HG02840 (cell line): Measurements from ENCODE around the gene AMPD3.
"Not testable (repeated sequence)": the region's sequence is repeated elsewhere in the genome, so short reads cannot be mapped to it uniquely, and the experiment has no call there.

ENCODE experiments used
- ATAC-seq: cut with Tn5 transposase; IDR thresholded peaks from one replicate; pipeline ENCODE4 v1.9.1; 2021; ENCODE audit warnings: mild to moderate bottlenecking, moderate library complexity, moderate number of reproducible peaks; ENCODE audit not compliant: unreplicated experiment, low FRiP score

Gene AMPD3

DNA sequence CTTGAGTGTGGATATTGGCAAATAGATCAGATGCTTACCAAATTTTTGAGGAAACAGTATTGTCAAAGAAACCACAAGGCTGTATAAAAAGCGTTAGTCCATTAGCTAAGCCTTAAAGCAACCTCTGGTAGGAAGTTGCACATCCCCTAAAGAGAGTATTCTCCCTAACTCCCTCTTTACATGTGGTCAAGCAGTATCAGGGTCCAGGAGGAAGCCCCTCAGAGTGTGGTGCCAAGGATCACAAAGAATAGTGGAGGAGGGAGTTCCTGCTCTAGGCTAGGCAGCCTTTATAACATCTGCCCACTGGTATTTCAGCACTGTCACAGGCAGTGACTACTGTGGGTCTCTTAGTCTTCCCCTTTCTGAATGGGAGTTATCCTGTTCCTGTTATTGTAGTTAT lies 18.8 kb upstream of the AMPD3 start:
- ATAC-seq = no peak

DNA sequence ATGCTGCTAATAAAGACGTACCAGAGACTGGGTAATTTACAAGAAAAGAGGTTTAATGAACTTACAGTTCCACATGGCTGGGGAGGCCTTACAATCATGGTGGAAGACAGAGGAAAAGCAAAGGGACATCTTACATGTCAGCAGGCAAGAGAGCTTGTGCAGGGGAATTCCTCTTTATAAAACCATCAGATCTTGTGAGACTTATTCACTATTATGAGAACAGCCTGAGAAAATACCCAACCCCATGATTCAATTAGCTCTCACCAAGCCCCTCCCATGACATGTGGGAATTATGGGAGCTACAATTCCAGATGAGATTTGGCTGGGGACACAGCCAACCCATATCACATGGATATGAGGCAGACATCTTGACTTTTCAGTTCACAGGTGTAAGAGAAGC lies 18.4 kb upstream of the AMPD3 start:
- not testable (repeated sequence) for ATAC-seq

DNA sequence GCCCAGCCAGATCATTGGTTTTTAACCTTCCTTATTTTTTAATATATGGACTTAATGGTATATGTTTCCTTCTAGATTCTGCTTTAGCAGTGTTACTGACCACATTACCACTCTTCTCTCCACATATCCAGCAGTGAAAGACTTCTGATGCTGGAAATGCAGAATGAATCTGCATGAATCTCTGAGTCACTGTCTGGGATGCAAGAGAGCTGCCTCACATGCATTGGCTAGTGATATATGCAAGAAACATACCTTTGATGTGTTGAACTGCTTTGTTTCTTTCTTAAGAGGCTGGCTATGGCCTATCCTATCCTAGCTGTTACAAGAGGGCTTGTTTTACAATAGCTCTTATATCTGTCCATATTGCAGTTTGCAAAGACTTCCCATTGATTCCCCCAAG lies 16.6 kb upstream of the AMPD3 start:
- no peak for ATAC-seq

DNA sequence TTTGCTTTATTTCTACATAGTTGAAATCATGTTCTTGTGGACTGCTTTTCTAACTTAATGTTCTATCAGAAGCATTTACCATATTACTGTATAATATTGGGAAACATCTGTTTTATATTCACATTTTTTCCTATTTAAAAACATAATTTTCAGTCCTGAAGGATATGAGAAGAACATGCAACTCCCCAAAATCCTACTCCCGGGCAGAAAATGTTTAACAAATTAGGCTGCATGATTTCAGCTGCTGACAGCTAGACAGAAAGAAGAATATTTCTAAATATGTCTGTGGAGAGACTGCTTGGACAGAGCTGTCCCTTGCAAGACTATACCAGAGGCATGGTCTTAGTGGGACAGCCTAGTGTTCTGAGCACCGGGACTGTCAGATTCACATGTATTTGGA lies 15.7 kb upstream of the AMPD3 start:
- no peak for ATAC-seq

DNA sequence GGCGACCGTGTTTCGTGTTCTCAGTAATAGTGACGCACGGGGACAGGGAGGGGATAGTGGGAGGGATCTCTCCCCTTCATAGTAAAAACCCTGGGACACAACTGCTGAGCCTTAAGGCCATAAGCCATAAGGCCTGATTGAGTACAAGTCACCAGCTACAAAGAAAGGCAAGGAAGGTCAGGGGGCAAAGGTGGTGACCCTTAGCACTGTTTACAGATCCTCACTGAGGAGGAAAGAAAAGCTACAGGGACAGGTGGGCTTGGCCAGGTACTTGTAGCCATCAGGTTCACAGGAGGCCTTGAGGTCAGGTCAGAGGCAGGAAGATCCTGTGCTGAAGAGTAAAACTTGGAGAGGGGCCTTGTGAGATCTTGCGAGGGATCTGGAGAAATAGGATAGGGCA lies 15.1 kb upstream of the AMPD3 start:
- no peak for ATAC-seq

DNA sequence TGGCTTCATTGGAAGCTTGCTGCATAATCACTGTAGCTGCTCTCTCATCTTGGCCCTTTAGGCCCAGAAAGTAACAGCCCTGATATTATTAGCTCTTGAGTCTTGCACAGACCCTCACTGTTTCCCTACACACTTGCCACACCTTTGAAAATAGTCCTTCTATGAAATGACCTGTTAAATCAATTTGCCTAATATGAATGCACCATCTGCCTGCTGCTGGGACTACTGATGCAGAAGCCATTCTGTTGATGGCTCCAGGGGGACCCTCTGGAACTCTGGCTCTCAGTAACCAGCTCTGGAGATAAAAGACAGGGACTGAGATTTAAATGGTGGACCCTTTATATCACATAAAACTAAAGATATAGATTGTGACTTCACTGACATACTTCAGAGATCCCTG lies 14.7 kb upstream of the AMPD3 start:
- no peak for ATAC-seq

DNA sequence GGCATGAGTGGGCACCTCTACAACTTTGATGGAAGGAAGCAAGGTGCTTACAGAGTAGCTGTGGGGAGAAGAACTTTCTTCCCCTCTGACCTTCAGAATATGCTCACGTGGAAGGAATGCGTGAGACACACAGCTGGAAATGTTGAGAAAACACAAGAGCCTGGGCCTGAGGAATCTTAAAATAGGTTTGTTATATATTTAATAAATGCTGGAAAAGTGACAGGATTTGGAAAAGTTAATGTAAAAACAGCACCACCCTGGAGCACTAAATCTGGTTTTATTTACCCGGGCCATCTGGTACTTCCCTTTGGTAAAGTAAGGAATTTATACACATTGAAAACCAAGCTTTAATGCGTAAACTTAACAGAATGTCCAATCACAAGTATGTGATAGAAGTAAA lies 14.0 kb upstream of the AMPD3 start:
- no peak for ATAC-seq

DNA sequence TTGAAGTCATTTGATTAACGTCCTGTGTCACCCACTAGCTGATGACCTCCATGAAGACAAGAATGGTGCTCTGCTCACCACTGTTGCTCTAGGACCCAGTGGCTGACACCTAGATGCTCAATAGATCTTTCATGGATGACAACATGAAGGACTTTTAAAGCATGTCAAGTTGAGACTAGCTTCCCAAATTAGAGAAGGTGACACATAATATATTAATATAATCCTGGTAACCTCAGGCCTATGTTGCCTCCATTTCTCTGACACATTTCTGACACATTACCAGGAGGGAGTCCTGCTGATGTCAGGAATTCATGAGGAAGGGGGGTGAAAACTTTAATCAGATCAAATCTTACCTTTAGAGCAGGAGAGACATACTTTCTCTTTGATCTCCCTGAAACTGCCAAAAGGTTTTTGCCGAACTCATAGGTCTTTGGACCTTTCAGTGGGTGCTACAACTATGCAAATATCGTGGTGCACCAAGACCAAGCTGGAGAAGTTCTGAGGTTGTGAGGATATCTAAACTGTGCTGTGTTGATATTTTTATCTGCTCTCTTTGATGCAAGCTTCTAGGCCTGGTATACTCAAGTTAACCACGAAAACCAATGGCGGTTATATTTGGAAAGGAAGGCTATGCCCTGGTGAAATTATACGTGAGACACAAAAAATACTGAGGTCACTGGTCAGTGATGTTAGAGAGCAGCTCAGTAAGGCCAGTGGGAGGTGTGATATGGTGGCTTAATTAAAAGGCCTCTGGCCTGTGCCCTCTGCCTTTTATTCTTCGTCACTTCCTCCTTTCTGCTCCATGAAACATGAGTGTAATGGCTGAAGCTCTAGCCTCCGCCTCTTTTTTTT lies 13.2 kb upstream of the AMPD3 start:
- ATAC-seq = peak; percentile 93

DNA sequence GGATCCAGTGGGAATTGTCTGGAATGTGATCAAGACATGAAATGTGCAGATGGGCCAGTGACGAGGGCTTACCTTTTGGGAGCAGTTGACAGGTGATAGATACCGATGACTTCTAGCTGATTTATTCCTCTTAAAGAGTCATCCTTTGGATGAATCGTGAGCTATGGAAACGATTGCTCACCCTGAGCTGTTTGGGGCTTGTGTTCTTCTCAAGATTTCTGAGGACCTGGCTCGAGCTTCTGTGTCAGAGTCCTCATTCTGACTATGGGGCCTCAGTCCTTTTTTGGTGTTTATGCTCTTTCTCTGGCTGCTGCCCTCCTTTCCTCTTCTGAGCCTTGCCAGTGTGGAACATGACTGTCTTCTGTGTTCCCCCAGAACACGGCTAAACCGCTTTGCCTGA lies 11.9 kb upstream of the AMPD3 start:
- ATAC-seq = no peak

DNA sequence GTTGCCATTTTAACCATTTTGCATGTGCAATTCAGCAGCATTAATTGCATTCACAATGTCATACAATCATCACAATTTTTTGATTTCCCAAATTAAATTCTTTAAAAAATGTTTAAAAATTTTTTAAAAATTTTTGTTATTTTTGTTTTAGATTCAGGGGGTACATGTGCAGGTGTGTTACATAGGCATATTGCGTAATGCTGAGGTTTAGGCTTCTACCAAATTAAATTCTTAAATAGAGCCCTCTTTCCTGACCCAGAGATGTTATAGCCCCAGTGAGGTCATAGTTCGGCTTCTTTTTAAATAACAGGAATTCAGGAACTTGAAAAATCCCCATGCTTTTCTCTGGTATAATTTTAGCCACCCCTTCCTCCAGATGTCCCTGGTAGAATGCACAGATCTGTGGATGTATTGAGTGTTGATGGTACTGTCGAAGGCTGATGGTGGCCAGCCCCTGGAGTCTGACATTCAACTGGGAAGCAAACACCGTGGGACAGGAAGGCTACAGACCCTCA lies 11.3 kb upstream of the AMPD3 start:
- no peak for ATAC-seq

DNA sequence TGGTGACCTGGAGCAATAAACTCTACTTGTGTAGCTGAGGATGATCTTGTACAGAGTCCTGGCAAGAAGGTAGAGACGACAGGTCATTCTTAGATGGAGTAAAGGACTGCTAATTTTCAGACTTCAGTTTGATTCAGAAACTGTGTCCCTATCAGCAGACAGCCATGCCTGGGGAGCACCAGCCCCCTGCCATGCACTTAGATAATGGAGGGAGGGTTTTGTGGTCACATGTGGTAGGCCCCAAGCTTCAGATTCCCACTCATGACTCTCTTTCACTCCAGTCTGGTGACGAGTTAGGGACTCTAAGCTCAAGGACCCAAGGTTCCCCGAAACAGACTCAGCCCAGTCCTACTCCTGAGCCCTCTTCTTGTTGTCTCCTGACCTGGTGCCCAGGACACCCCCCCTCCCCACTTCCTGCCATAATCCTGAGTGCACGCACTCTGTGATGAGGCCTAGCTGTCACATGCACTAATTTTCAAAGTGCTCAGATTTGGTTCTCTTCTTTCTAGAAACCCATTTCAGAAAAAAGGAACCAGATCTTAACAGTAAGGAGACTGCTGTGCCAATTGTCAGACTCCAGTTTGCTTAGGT lies 10.2 kb upstream of the AMPD3 start:
- no peak for ATAC-seq

DNA sequence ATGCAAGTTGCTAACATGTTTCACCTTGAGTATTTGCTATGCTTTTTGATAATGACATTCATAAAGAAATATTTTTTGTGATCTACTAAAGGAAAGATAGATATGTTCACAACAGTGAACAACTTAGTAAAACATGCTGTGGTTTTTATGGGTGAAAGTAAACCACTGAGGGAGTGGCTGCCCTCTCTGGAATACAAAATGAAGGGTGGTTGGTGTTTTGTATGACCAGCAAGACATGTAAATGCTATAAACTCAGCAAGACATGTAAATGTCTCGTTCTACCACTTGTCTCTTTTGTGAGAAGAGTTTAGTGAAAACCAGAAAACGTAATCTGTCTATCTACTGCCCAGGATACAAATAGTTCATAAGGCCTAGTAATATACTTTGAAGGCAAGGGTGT lies 7.6 kb upstream of the AMPD3 start:
- no peak for ATAC-seq

DNA sequence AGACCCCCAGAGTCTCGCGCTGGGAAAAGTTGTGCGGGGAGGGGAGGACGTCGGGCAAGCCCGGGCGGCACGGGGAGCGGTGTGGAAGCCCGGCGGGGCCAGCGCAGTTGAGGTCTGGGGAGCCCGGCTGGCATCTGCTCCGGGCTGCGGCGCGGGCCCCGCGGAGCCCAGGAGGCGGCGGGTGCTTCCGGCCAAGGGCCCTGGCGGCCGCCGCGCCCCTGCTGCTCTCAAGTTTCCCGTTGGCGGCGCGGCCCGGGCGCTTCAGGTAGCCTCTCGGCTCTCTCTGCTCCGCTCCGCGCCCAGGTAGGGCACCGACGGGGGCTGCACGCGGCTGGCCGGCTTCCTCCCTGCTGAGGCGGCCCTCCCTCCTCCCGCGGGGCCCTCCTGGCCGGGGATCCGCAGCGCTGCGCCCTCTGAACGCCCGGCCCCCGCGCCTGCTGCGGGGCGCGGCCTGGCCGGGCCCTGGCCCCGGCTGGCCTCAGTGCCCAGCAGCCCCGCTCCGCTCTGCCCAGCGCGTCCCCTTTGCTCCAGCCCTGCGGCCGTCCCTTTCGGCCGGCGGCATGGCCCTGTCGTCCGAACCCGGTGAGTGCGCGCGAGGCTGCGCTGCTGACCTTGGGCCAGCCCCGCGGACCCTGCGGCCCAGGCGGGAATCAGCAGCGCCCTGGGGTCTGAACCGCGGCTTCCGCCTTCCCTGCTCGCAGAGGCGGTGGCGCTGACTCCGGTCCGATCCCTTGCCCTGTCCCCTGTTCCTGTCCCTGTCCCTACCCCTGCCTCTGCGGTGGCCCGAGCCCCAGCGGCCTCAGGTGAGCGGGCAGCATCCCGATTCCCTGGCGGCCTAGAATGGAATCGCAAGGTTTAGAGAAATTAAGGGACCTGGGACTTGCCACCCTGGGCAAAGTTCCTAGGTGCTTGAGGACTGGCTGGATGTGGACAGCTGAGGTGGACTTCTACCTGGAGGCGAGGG lies 4.3 kb upstream of the AMPD3 start:
- no peak for ATAC-seq

DNA sequence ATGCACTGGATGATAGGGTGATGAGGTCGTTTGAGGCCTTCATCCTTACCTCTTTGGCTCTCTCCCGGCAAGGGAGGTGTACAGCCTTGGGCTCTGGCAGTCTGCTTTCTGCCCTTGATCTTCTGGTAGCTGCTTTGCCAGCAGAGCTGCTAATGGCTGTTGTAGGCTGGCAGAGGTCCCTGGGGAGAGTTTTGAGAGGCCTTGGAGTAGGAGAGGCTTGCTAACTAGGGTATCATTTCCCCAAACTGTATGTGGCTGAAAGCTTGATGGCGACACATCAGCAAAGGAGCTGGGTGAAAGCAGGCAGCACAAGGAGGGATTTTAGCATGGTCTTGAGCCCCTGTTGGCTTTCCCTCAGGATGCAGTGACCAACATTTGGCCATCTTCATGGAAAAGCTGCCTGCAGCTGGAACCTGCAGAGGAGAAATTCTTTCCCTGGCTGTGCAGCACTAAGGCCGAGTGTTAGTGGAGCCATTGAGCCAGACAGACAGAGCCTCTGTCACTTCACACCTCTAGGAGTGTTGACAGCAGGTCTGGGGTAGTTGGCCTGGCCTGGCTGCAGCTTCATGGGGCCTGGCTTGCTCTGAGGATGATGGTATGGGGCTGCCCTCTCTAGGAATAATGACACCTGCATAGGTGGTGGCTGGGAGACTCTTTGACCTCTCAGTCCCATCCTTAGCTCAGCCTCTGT lies 3.5 kb upstream of the AMPD3 start:
- ATAC-seq = no peak

DNA sequence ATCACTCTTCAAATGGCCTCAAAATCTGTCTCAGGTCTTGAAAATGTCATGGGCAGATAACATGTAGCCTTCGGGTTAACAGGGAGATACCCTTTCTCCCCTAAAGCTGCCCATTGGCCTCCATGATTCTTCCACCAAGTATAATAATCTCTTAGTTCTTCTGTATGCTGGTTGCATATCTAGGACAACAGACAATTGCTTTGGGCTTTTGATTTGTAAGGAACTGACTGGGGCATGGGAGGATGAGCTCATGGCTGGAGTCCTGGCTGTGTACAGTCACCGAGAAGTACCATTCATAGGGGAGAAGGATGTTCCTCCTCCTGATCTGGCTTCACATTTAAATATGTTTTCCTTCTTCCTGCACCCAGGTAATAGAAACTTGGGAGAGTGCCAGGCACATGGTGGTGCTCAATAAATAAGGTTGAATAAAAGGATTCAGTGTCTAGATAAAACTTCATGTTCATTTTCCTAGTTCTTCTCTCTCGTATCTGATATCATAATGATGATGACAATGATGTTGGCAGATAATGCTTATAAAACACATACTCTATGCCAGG lies 2.8 kb upstream of the AMPD3 start:
- no peak for ATAC-seq

DNA sequence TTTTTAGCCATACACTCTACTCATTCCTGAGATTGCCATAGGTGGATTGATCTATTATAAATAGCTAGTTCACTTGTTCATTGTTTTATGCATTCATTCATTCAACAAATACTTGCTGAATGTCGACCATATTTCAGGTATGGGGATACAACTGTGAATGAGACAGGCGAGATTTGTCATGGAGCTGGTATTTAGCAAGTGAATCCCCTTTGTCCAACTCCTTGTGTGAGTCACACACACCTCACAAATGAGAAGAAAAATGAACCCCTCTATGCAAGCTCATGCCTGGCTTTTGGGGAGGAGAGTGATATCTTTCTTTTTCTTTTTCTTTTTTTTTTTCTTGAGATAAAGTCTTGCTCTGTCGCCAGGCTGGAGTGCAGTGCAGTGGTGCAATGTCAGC lies 1.8 kb upstream of the AMPD3 start:
- ATAC-seq = no peak

DNA sequence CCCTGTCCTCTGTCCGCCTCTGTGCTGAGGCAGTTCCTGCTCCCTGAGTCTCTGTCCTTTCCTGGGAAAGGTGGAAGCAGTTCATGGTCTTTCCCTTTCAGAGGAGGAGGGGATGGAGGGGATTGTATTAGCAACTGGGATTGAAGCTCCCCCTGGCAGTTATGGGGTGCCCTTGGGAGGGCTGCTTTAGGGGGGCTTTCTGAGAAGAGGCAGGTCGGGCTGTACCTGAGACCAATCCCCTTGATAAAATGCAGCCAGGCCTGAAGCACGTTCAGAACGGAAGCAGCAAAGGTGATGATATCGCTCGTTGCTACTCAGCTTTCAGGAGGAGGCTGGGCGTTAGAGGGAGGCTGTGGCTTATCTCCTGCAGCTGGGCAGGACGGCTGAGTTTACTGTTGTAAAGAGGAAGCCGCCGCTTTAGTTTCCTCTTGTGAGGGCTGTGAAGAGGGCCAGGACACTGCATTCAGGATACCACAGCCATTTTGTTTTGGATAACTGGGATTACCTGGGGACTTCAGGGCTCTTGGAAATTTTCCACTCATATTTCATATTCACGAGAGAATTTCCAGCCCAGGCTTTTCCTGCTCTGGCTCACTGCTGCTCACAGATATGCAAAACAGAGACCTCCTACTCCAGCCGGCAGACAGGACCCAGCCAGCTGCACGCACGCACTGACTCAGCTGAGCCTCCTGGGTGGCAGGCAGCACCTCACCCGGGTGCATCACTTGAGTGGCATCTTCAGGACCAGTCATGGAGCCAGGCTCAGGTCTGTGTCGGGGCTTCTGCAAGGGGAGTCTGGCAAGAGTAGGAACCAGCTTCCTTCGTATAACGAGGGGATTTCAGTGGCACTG lies 798 bp downstream of the AMPD3 start:
- ATAC-seq = peak; percentile 46

DNA sequence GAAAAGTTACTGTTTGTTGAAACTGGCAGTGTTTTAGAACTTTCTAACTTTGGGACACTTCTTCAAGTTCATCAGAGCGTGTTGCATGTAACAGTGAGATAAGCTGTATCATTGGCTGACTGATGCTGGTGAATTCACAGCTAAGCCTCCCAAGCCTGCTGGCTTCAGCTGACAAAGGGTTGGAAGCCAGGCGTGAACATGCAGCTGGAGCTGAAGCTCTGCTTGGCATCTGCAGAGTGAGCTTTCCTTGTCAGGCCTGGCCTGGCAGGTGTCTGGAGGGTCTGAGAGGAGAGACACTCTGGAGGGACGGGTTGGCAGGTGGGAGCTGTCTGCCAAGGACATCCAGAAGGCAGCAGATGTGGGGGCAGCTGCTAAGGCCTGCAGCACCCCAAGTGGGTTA lies 1.5 kb downstream of the AMPD3 start:
- no peak for ATAC-seq

DNA sequence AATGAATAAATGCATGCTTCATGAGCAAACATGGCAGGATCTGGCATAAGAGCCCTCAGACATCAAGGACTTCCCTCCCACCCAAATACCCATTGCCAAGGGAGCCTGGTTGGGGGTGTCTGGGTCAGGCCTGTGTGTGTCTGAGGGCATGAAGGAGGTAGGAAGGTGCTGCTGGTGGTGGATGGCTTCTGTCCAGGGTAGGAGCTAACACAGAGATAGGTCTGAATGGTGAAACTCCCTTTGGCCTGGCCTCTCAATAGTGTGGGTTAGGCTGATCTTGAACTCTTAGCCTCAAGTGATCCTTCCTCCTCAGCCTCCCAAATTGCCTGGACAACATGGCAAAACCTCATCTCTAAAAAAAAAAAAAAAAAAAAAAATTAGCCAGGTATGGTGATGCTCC lies 2.8 kb downstream of the AMPD3 start:
- ATAC-seq = no peak
